Stimulated activated CD4-positive, alpha-beta T cell treated with anti-CD3 and anti-CD28 coated beads, Interleukin-1b, Interleukin-23, amount 100 ng/mL, for 1 hour (primary cell): Measurements from ENCODE around the gene HEMK1.

Experiments used
- DNase-seq, 2 donors: peaks; one replicate each; pipeline ENCODE4 v3.0.0-alpha.2; 2020; ENCODE audit warnings: low read depth in 2 of 2

Gene HEMK1

GRCh38 chr3:50616003-50616769 lies 46.9 kb downstream of the HEMK1 start:
- DNase-seq: peak; percentile 61 to 62

- DNase-seq: peak; percentile 85 to 94
These were observed 47.4 kb downstream of the HEMK1 start for GRCh38 chr3:50616770-50617095.

DNA sequence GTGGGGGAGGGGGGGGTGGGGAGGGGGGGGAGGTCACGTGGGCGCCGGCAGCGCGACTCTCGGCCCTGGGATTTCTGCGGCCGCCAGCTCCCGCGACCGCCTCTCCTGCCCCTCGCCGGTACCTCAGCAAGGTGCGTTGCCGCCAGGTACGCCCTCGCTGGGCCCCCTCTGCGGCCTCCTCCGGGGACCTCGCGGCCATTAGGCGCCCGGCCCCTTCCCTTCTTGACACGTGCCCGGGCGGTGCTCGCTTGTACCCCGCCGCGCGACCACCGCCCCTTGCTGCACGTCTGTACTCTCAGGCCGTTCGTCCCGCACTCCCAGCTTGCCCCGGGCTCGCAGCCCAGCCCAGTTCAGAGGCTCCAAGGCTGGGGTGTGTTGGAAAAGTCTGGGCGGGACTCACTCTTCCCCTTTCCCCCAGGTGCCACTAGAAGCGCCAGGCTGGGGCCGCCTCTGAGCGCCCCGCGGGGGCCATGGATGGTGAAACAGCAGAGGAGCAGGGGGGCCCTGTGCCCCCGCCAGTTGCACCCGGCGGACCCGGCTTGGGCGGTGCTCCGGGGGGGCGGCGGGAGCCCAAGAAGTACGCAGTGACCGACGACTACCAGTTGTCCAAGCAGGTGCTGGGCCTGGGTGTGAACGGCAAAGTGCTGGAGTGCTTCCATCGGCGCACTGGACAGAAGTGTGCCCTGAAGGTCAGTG lies 47.9 kb downstream of the HEMK1 start, which contains the start of gene MAPKAPK3:
Gene MAPKAPK3, plus strand, starts transcription at position 56 of the 696 bp plus-strand sequence. Its CDS starts 415 bp downstream, at position 471.
- no peak for DNase-seq

- DNase-seq: no peak
These were observed 48.7 kb downstream of the HEMK1 start for GRCh38 chr3:50617911-50618481.

DNA sequence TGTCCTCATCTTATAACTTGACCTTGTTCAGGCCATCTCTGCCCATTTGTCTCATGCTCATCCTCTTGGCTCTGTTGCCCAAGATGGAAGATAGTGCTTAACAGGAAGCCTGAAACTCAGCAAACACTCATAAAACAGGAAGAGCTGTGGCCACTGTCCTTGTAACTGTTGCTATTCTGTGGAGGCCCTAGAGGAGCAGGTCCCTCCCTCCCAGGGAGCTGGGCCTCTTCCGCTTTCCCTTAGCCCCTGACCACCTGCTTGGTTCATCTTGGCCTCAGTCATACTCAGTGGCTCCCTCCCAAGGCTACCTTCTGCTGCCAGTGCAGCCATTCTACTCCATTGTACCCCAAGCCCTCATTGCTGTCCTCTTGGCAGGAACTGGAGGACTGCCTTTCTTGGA lies 51.1 kb downstream of the HEMK1 start:
- DNase-seq: no peak

DNA sequence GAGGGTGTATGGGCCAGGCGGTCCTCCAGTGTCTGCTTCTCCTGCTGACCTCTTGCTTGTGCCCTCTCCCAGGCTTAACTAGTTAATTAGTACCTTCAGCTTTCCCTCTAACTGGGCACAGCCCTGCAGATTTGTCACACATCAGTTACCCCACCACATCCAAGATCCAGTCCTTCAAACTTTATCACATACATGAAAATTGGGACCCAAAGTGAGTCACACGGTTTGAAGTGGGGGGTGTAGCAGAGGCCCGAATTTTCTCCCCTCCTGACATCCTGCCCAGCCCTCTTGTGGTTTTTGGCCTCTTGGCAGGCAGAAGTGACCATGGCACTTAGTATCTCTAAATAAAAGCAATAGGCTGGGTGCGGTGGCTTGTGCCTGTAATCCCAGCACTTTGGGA lies 51.5 kb downstream of the HEMK1 start:
- no peak for DNase-seq

GRCh38 chr3:50622881-50623280 lies 53.6 kb downstream of the HEMK1 start:
- no peak for DNase-seq

DNA sequence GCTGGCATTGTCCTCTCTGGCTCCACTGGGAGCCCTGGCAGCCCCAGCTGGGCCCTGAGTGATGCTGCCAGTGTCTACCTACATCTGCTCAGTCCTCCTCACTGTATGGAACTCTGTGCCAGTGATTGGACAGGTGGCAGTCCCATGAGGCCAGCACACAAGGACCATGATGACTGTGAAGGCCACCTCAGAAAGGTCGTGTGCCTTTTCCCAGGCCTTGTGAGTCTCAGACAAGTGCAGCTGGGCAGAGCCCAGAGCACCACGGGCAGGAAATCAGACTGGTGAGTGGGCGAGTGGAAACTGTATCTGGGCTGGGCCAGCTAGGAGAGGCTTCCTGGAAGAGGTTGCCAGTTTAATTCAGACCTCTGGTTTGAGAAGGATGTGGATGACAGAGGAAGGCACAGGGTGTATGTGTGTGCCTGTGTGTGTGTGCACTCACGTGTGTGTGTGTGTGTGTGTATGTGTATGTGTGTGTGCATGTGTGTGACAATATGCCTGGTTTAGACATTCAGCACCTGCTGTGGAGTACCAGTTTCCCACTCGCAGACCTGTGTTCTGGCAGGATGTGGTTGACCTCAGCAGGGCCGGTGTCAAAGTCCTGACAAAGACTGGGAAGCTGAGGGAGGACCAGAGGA lies 54.6 kb downstream of the HEMK1 start:
- no peak for DNase-seq

- DNase-seq: no peak
These were observed 55.3 kb downstream of the HEMK1 start for GRCh38 chr3:50624634-50625033.

- DNase-seq: no peak
These were observed 56.2 kb downstream of the HEMK1 start for GRCh38 chr3:50625231-50626182.

DNA sequence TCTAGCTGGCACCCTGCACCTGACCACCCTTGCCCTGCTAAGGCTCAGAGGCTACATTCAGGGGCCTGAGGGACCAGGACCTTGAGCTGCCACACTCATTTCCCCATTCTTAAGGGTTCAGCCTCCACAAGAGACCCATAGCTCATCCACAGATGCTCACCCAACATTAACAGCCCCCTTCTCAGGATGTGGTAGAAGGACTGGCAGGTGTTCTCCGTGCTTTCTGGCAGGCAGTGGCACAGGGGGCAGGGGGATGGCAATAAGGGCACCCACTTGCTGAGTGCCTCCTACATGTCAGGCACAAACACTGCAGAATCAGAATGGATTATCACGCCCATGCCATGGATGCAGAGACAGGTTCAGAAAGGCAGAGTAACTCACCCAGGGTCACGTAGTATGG lies 57.1 kb downstream of the HEMK1 start:
- no peak for DNase-seq

- no peak for DNase-seq
These were observed 58.2 kb downstream of the HEMK1 start for GRCh38 chr3:50627407-50628051.

DNA sequence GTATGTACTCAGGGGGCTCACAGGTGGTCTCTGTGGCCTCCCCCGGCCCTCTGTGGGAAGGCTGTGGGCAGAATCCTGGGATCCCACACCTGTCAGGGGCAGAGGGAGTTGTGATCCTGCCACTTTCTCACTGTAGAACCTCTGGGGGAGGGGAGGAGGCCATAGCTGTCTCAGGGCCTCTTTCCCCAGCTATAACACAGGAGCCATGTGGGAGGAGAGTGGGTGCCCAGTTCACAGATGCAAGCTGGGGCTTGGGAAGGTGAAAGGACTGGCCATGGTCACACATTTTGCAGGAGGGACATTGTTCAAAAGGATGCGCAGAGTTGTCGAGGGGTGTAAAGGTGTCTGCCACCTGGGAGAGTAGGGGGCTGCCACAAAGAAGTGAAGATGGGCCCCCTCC lies 59.3 kb downstream of the HEMK1 start:
- no peak for DNase-seq

- no peak for DNase-seq
These were observed 61.1 kb downstream of the HEMK1 start for GRCh38 chr3:50630394-50630793.

DNA sequence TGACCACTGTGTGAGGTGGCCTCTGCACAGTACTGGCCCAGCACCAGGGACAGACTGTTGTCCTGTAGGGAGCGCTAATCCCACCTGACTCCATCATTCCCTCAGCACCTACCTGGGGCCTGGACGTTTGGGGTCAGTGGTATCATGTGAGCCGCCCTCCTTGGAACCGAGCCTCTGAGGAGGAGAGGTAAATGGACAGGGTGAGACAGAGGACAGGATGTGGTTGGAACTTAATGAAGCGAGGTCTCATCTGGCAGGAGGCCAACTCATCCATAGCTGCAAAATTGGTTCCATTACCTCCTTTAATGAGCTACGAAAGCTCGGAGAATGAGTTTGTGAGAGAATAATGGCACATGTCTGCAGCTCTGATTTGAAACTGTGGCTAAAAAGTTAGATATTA lies 61.6 kb downstream of the HEMK1 start:
- no peak for DNase-seq

GRCh38 chr3:50632450-50632849 lies 63.1 kb downstream of the HEMK1 start:
- no peak for DNase-seq

- no peak for DNase-seq
These were observed 64.0 kb downstream of the HEMK1 start for GRCh38 chr3:50633230-50633790.

- no peak for DNase-seq
These were observed 65.7 kb downstream of the HEMK1 start for GRCh38 chr3:50635066-50635465.

GRCh38 chr3:50637011-50637410 lies 67.7 kb downstream of the HEMK1 start:
- DNase-seq: no peak

DNA sequence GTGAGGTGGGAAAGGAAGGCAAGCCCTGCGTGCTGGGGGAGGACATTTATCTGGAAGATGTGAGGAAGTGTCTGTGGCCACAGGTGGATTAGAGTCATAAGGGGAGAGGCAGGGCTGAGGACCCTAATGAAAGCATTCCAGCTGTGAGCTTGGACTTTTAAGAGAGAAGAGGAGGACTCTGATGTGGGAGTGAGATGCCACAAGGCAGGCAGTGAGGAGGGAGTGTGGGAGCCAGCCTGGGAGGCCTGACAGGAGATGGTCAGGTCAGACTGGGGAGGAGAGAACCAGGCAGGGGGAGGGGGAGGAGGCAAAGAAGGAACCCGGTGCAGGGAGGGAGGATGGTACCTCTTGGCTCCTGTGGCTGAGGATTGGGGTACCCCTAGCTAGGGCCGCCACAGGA lies 68.6 kb downstream of the HEMK1 start:
- DNase-seq: no peak

DNA sequence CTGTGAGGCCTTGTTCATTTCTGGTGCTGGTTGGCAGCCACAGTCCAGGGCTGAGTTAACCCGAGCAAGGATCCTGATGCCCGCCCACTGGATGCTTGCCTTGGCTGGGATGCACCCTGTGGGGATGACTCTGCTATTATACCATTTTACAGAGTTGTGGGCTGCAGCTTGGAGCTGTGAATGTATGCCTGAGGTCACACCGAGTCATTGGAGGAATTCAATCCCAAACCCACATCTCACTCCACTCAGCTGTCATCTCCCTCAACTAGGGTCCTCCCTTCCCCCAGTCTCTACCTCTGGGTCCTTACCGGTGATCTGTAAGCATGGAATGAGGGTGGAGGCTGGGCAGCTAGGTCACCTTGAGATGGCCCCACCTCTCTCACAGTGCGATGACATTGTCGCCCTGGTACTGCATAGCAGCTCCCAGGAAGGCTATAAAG lies 69.8 kb downstream of the HEMK1 start:
- DNase-seq: no peak
